SK-N-SH (cell line): ENCODE measurements around the gene AFF3. TPM values are rescaled to one million over a fixed set of nuclear protein-coding genes. Genes with fewer than 3 reads are reported as not detected.

Experiments used
- CTCF ChIA-PET: fragments of 300-600, 350-600 bp; formaldehyde crosslinking; extraction: SDS; loops from one replicate; lab custom pipeline; 2021; lab: Yijun Ruan, JAX
- POLR2A ChIA-PET: fragments of 350-600 bp; sonication (Branson Sonifier 250); formaldehyde crosslinking; extraction: SDS; loops from one replicate; lab custom pipeline; 2020; ENCODE audit warnings: antibody characterized with exemption, inconsistent platforms; lab: Yijun Ruan, JAX
- DNase-seq: peaks from one replicate; pipeline ENCODE4 v3.0.0; 2012
- H2AFZ ChIP-seq: fragments of 200-600 bp; sonication (generic); 2 replicates; pipeline ENCODE4 v1.8.1; 2016; ENCODE audit warnings: antibody characterized with exemption, mild to moderate bottlenecking, low read depth
- H3F3A ChIP-seq: fragments of 200-600 bp; sonication (generic); replicated peaks from 2 replicates; pipeline ENCODE3; 2016; ENCODE audit warnings: antibody characterized with exemption, mild to moderate bottlenecking; ENCODE audit not compliant: insufficient read depth
- H3K27ac ChIP-seq, 2 experiments: fragments of 200-500 bp in 1 of 2; fragments of 200-600 bp in 1 of 2; sonication (Bioruptor generic) in 1 of 2; sonication (generic), shearing (Covaris generic) in 1 of 2; 2 replicates each; pipeline versions ENCODE4 v1.5.1 to v1.6.1; 2014 to 2016; ENCODE audit warnings: low read depth in 2 of 2, inconsistent platforms in 1 of 2, low read length in 1 of 2, mild to moderate bottlenecking in 1 of 2, mixed read lengths in 1 of 2
- H3K27me3 ChIP-seq: fragments of 200-600 bp; sonication (generic), shearing (Covaris generic); 2 replicates; pipeline ENCODE4 v1.6.1; 2016; ENCODE audit warnings: mixed run types; ENCODE audit not compliant: insufficient read depth
- H3K36me3 ChIP-seq, 2 experiments: fragments of 200-500 bp in 1 of 2; fragments of 200-600 bp in 1 of 2; sonication (Bioruptor generic) in 1 of 2; sonication (generic) in 1 of 2; replicated peaks in 1 of 2; 2 replicates each; pipeline versions ENCODE3 to v1.5.1; 2014 to 2016; ENCODE audit warnings: low read length in 1 of 2, mild to moderate bottlenecking in 1 of 2; ENCODE audit not compliant: insufficient read depth in 2 of 2, control insufficient read depth in 1 of 2
- H3K4me1 ChIP-seq, 2 experiments: fragments of 200-500 bp in 1 of 2; fragments of 200-600 bp in 1 of 2; sonication (Bioruptor generic) in 1 of 2; sonication (generic), shearing (Covaris generic) in 1 of 2; 2 replicates each; pipeline versions ENCODE4 v1.5.1 to v1.6.1; 2014 to 2016; ENCODE audit warnings: low read depth in 1 of 2, low read length in 1 of 2, mixed run types in 1 of 2; ENCODE audit not compliant: insufficient read depth in 2 of 2, control insufficient read depth in 1 of 2
- H3K4me2 ChIP-seq: fragments of 200-600 bp; sonication (generic), shearing (Covaris generic); 2 replicates; pipeline ENCODE4 v1.6.1; 2017; ENCODE audit warnings: mixed run types
- H3K4me3 ChIP-seq, 2 experiments: fragments of 200-500 bp in 1 of 2; fragments of 200-600 bp in 1 of 2; sonication (Bioruptor generic) in 1 of 2; sonication (generic), shearing (Covaris generic) in 1 of 2; 2 replicates each; pipeline versions ENCODE4 v1.5.1 to v1.8.1; 2014 to 2016; ENCODE audit warnings: low read depth in 2 of 2, inconsistent platforms in 1 of 2, low read length in 1 of 2, mild to moderate bottlenecking in 1 of 2, mixed read lengths in 1 of 2, moderate library complexity in 1 of 2
- H3K79me2 ChIP-seq: fragments of 200-600 bp; sonication (generic); 2 replicates; pipeline ENCODE4 v1.8.1; 2017; ENCODE audit warnings: mild to moderate bottlenecking; ENCODE audit not compliant: insufficient read depth
- H3K9ac ChIP-seq: fragments of 200-600 bp; sonication (generic); 2 replicates; pipeline ENCODE4 v1.6.1; 2017; ENCODE audit warnings: mixed run types
- H3K9me2 ChIP-seq: fragments of 200-600 bp; sonication (generic); 2 replicates; pipeline ENCODE4 v1.6.1; 2017; ENCODE audit warnings: mixed run types
- H3K9me3 ChIP-seq: fragments of 200-600 bp; sonication (generic); 2 replicates; pipeline ENCODE4 v1.6.1; 2017; ENCODE audit warnings: mixed run types, mild to moderate bottlenecking, moderate library complexity
- H4K20me1 ChIP-seq: fragments of 200-600 bp; sonication (generic); 2 replicates; pipeline ENCODE4 v1.6.1; 2017; ENCODE audit warnings: mild to moderate bottlenecking, mixed run types; ENCODE audit not compliant: insufficient read depth
- EP300 ChIP-seq, 2 experiments: IDR thresholded peaks; 2 replicates each; pipeline versions ENCODE4 v1.4.0 to v1.6.1; 2012; ENCODE audit warnings: borderline replicate concordance in 1 of 2, low read depth in 1 of 2, low read length in 1 of 2
- FOXJ3 ChIP-seq: sonication (generic); formaldehyde crosslinking; IDR thresholded peaks from 2 replicates; pipeline ENCODE4 v1.5.1; 2020; ENCODE audit warnings: mild to moderate bottlenecking, missing genetic modification reagents
- FOXM1 ChIP-seq: IDR thresholded peaks from 2 replicates; pipeline ENCODE4 v1.4.0; 2012; ENCODE audit warnings: low read depth, mild to moderate bottlenecking
- MXI1 ChIP-seq: IDR thresholded peaks from 2 replicates; pipeline ENCODE4 v1.6.1; 2012; ENCODE audit warnings: mild to moderate bottlenecking, low read depth, low read length, improper control_type of control experiment
- NRF1 ChIP-seq: IDR thresholded peaks from 2 replicates; pipeline ENCODE4 v1.6.1; 2012; ENCODE audit warnings: low read depth, mild to moderate bottlenecking, low read length
- RAD21 ChIP-seq: IDR thresholded peaks from 2 replicates; pipeline ENCODE4 v1.6.1; 2012; ENCODE audit warnings: mild to moderate bottlenecking, low read length
- SMC3 ChIP-seq: IDR thresholded peaks from 2 replicates; pipeline ENCODE4 v1.6.1; 2012; ENCODE audit warnings: low read depth, low read length, improper control_type of control experiment
- YY1 ChIP-seq: IDR thresholded peaks from 2 replicates; pipeline ENCODE4 v1.4.0; 2012; ENCODE audit warnings: low read depth, mild to moderate bottlenecking
- WGBS: methylation state at CpG from one replicate; pipeline ENCODE4 v1.1.6; 2017; ENCODE audit warnings: low lambda C conversion rate; 5-methylcytosine and 5-hydroxymethylcytosine counted together
- polyA plus RNA-seq, 3 experiments: library from polyadenylated mRNA; depleted of rRNA; stranded (reverse); fragments of >200 nt; gene quantifications; 2 replicates each; pipeline ENCODE4 v1.2.3, GENCODE V29; 2012
- TF ChIP-seq, protein P1 (sequence below): fragments of 200-600 bp; sonication (generic); IDR thresholded peaks from 2 replicates; pipeline ENCODE4 v1.6.1; 2017; ENCODE audit warnings: antibody characterized with exemption, mild to moderate bottlenecking, moderate library complexity
- TF ChIP-seq, protein P2 (sequence below): IDR thresholded peaks from 2 replicates; pipeline ENCODE4; 2012

AFF3 gene
- polyA plus RNA-seq, 1 of the 3 experiments (the other 2 are of a cell fraction), result 0.36 TPM

DNA sequence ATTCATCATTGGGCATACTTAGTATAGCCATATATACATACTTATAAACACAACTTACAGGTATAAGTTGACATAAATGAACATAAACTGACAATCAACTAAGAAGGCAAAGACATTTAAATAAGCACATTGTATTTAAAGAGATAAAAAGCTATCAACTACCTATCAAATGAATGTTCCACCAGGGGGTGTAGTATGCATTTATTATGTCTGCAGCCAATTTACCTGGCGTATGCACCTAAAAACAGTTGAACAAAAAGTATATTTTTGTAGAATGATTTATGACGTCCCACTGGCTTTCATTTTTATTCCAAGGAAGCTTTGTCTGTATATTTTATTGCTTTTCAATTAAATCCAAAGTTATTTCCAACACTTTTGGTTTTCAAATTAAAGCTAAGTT, 323.5 kb downstream of the AFF3 start:
- WGBS, result 46% methylated on average over 2 of the region's 2 CpGs
- ChIA-PET POLR2A (no interaction called here), CTCF (interaction anchor here (0.6 to 2.8 kb wide), 18 partner anchors 18 to 443 kb away, joined by 3 to 29 read pairs (median 4); no protein-coding TSS in a partner anchor)
- Histone ChIP-seq H2AFZ (no peak overlapping the region), H3F3A (no peaks in the 10 kb centered on the region), H3K9ac (no peak overlapping the region), H3K4me1 (no peaks in the 10 kb centered on the region; a peak in 3 of 4 replicates), H3K9me3 (no peaks in the 10 kb centered on the region), H3K4me3 (no peak overlapping the region), H3K4me2 (no peak overlapping the region), H3K36me3 (no peaks in the 10 kb centered on the region), H3K9me2 (no peaks in the 10 kb centered on the region), H4K20me1 (no peaks in the 10 kb centered on the region), H3K27me3 (no peaks in the 10 kb centered on the region), H3K79me2 (no peaks in the 10 kb centered on the region), H3K27ac (no peak overlapping the region)
- TF ChIP-seq, protein P1, sequence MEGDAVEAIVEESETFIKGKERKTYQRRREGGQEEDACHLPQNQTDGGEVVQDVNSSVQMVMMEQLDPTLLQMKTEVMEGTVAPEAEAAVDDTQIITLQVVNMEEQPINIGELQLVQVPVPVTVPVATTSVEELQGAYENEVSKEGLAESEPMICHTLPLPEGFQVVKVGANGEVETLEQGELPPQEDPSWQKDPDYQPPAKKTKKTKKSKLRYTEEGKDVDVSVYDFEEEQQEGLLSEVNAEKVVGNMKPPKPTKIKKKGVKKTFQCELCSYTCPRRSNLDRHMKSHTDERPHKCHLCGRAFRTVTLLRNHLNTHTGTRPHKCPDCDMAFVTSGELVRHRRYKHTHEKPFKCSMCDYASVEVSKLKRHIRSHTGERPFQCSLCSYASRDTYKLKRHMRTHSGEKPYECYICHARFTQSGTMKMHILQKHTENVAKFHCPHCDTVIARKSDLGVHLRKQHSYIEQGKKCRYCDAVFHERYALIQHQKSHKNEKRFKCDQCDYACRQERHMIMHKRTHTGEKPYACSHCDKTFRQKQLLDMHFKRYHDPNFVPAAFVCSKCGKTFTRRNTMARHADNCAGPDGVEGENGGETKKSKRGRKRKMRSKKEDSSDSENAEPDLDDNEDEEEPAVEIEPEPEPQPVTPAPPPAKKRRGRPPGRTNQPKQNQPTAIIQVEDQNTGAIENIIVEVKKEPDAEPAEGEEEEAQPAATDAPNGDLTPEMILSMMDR, result peak; percentile 47
- TF ChIP-seq SMC3 (peak; percentile 57), NRF1 (no peak), RAD21 (peak; percentile 72), EP300 (IDR thresholded peaks at IDR 0.05; ENCODE audit: borderline replicate concordance in 1 of 2, low read depth in 1 of 2, low read length in 1 of 2) (no peak), YY1 (no peak)
- peak; percentile 30 for DNase-seq

DNA sequence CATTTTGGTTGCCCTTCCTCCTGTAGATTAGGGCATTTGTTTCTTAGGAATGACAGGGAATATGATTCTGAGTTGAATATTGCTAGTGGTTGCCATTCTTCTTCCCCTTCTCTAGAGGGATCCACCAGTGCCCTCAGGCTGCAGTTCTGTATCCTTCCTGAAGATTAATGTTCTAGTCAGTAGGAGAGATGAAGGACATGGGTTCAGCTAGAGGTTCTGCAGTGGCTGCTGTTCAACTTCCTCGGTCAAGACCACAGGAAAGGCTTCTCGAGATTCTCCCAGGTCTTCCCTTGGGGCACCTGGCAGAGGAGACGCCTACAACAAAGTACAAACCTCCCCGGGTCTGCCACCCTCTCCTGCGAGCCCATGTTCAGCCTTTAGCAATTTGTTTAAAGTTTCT, 325.5 kb downstream of the AFF3 start:
- Histone ChIP-seq H3K9me3 (no peaks in the 10 kb centered on the region), H3K79me2 (no peaks in the 10 kb centered on the region), H4K20me1 (no peaks in the 10 kb centered on the region), H3K27me3 (no peaks in the 10 kb centered on the region), H2AFZ (no peak overlapping the region), H3K9me2 (no peaks in the 10 kb centered on the region), H3K4me3 (no peak overlapping the region), H3K4me1 (no peaks in the 10 kb centered on the region), H3K36me3 (no peaks in the 10 kb centered on the region), H3K27ac (no peak overlapping the region), H3F3A (no peaks in the 10 kb centered on the region), H3K4me2 (no peak overlapping the region), H3K9ac (no peak overlapping the region)
- DNase-seq, result no peak
- TF ChIP-seq MXI1, result no peak
- no peak for TF ChIP-seq FOXM1
- TF ChIP-seq, protein P2, sequence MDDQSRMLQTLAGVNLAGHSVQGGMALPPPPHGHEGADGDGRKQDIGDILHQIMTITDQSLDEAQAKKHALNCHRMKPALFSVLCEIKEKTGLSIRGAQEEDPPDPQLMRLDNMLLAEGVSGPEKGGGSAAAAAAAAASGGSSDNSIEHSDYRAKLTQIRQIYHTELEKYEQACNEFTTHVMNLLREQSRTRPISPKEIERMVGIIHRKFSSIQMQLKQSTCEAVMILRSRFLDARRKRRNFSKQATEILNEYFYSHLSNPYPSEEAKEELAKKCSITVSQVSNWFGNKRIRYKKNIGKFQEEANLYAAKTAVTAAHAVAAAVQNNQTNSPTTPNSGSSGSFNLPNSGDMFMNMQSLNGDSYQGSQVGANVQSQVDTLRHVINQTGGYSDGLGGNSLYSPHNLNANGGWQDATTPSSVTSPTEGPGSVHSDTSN, result no peak
- no peak for TF ChIP-seq YY1
- TF ChIP-seq FOXJ3 (CRISPR knock-in tag), result no peak
- CTCF ChIA-PET, result no interaction called here
- POLR2A ChIA-PET, result no interaction called here
- 33% methylated on average over 1 of the region's 5 CpGs for WGBS
